ENCODE results near the gene IGLON5.

The IGLON5 gene

DNA sequence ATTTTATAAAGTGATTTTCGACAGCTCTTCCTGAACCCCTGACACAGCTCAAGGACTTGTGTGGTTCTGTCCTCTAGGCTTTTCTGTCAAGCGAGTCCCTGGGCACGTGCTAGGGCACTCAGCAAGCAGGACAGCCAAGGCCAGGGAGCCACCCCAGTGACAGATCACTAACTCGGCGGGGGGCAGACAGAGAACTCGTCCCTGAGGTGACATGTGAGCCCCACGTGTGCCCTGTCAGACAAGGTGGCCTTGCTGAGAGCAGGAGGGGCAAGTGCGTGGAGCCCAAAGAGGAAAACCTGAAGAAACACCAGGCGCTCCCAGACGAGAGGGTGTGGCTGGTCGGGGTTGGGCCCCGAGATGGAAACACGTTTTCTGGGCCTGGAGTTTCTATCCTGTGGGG is 49.8 kb downstream of the IGLON5 start:
- in situ Hi-C loops (cut with HindIII; ENCODE audit: low sequenced_read_pairs) = no loop called here

DNA sequence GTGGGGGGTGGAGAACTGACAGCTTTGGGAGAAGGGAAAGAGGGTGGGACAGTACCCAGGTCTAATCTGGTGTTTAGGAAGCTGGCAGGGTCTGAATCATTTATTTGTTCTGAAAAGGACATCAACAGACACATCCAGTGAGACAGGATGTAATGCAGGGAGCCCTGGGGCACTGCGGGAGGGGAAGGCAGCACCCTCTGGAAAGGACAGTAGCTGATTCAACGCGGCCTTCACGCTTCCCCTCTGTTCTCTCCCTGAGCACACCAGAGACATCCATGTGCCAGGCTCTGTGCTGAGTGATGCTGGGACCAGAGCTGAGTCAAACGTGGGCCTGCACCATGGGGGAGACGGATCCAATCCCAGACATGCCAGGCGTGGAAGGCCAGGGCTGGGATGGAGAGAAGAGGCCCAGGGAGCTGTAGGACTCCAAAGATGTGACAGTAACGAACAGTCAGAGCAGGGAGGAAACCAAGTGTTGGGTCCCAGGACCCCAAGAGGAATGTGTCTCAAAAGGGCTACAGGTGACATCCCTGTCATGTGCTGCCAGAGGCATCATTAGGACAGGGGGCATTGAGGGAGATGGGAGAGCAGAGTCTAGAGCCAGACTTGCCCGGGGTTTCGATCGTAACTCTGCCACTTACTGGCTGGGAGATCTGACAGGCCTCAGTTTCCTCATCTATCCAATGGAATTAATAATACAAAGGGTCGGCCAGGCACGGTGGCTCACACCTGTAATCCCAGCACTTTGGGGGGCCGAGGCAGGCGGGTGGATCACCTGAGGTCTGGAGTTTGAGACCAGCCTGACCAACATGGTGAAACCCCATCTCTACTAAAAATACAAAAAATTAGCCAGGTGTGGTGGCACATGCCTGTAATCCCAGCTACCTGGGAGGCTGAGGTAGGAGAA is 53.0 kb downstream of the IGLON5 start:
- in situ Hi-C loops (cut with HindIII; ENCODE audit: low sequenced_read_pairs) = no loop called here

DNA sequence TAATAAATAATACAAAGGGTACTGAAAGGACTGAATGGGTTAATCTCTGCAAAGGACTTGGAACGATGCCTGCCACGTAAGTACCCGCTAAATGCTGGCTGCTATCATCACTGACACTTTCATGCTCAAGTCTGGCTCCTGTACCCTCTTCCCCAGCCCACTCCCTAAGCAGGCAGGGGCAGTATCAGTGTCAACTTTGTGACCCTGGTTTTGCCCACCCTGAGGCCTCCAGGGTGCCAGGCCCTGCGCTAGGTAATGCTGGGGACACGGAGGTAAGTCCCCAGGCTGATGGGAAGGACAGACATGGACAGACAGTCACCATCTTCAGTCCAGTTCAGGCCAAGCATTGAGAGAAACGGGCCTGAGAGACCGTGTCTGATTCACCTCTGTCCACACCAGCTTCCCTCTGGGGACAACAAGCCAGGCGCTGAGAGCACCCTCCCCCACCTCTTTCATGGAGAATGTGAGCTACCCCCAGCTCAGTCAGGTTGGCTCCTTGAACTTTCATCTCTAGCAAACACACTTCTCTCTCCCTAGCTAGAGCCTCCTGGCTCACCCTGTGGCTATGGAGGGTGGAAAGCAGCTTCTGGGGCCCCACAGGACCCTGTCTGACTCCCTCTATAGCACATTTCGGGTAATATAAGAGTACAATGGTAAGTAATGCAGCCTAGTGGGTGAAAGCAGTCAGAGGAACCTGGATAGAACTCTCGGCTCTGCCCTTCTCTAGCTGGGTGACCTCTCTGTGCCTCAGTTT is 53.9 kb downstream of the IGLON5 start:
- in situ Hi-C loops (cut with HindIII; ENCODE audit: low sequenced_read_pairs) = no loop called here

DNA sequence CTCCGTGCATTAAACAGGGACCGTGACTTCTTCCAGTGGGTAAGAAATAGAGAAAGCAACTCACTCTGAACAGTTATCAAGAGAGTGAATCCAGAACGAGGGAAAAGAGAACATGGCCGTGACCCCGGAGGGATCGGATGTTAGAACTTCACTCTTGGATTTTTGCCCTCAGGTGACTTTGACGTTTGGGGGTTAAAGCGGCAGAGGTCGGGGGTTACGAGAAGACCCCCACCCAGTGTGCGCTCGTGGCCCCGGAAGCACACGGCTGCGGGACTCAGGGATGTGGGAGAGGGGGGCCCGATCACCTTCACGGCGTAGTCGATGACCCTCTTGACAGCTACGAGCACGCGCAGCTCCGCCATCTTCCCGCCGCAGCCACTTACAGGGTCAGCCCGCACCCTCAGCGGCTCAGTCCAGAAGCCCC is 54.5 kb downstream of the IGLON5 start, which contains the start of gene ETFB:
Gene ETFB, minus strand, starts transcription at position 424 of the 424 bp plus-strand sequence. Its CDS starts 62 bp downstream, at position 362.
- in situ Hi-C loops (cut with HindIII; ENCODE audit: low sequenced_read_pairs) = no loop called here

DNA sequence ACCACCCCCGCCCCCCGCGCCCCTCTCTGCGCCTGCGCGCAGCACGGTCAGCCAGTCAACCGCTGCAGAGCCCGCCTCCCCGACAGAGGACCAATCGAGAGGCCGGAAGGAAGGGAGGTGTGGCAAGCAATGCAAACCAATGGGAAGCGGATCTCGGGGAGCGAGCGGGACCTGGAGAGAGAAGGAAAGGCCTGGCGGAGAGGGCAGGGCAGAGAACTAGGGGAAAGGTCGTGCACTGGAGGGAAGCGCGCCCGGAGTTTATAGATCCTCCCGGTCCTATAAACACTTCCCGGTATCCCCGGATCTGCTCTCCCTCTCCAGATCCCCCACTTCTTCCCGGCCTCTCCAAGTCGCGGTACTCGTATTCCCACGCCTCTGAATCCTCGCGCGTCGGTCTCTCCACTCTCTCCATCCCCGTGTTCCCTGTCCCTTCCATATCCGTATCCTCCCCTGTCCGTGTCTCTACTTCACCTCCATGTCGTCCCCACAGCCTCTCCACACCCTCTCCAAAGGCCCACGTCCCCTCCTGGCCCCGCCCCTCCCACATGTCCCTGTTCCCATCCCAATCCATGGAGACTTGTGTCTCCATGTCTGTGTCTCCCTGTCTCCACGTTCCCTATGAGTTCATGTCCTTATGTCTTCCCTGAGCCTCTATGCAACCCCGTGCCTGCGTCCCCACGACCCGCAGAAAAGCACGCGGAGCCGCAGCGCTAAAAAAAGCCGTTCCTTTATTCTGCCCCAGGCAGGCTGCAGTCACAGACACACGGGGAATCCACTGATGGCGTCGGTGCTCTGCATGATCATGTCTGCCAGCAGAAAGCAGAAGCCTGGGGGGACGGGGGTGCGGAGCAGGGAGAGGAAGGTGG is 55.2 kb downstream of the IGLON5 start:
- in situ Hi-C loops (cut with HindIII; ENCODE audit: low sequenced_read_pairs) = no loop called here

DNA sequence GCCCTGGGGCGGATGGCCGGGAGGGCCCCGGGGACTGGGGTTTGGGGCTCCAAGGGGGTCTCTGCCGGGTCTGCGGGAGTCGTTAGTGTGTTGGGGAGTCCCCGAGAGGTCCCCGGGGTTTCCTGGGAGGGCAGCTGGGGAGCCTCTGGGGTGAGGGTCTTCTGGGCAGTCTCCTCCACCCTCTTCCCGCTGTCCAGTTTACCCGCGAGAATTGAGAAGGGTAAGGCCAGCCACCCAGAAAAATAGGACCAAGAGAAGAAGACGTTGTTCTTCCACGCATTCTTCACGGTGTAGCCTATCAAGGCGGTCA is 55.8 kb downstream of the IGLON5 start:
- in situ Hi-C loops (cut with HindIII; ENCODE audit: low sequenced_read_pairs) = no loop called here

DNA sequence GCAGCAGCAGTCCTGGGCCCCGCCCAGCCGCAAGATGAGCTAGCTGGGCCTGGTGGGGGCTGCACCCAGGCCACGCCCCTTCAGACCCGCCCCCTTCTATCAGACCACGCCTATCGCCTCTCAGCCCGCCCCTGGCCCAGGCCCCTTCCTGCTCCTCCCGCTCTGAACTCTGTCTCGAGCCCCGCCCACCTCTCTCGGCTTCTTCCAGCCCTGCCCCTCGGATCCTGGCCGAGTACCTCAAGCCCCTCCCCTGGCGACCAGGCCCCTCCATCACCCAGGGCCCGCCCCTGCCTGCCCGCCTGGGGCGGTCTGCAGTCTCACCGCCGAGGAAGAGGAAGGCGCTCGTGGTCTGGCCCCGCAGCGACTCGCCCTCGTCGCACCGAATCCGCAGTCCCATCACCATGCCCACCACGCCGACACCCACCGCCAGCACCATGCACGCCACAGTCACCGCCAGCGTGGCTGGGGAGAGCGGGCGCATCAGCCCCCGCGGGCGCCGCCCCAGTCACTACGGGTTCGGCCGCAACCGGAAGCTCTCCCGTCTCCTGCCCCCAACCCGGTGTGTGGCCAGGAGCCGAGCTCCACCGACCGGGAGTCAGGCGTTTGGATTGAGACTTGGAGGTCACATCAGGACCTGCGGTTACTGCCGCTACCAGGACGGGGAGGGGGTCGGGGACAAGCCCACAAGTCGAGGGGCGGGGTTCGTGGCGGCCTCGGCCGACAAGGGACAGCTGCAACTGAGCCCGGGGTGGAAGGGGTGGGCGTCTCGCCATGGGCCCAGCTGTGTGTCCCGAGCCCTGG is 56.3 kb downstream of the IGLON5 start:
- in situ Hi-C loops (cut with HindIII; ENCODE audit: low sequenced_read_pairs) = no loop called here

DNA sequence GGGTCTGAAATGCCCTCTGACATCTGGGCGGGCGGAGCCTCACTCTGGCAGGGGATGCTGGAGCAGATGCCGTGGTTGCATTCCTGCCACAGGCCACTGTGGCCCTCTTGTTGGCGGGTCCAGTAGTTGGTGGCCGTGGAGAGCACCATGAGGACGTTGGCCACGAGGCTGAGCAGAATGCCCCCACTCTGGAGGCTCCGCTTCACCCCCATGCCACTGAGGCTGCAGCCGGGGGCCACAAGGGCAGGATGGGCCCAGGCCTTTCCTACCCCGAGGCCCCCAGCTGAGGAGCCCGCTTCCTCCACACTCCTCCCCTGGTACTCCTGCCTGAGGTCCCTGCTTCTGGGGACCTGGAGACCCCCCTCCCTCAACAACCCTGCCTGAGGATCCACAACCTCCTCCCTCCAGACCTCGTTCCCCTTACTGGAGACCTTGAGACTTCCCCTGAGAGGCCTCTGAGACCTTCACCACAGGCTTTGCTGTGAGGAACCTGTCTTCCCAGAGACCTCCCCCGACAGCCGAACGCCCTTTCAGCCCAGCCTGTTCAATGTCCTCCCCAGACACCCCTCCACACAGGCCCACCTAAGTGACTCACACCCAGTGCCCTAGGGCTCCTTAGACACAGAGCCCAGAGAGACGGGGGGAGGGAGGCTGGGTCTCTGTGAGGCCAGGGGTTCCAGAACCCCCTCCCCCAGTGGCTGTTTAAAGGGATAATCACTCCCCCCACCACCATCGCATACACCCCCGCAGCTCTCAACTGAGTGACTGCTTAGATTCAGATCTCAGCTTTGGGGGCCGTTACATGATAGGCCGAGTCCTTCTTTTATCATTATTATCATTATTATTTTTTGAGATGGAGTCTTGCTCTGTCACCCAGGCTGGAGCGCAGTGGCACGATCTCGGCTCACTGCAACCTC is 57.2 kb downstream of the IGLON5 start, which contains the start of gene CLDND2:
Gene CLDND2, minus strand, starts transcription at position 638 of the 917 bp plus-strand sequence. Its CDS starts 426 bp downstream, at position 212.
- in situ Hi-C loops (cut with HindIII; ENCODE audit: low sequenced_read_pairs) = no loop called here

DNA sequence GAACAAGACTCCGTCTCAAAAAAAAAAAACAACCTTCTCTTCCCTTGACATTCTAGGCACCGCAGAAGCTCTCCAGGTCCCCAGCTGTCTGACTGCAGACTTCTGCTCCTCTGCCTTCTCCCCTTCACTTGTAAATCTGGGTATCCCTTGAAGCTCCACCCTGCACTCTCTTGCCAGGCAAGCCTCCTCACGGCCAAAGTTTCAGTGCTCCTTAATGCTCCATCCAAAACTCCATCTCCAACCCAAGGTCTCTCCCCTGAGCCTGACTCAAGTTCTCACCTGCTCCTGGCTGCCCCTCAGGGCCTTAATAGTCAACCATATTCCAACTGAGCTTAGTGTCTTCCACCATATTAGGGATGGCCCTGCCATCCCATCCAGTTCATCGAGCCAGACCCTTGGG is 58.8 kb downstream of the IGLON5 start:
- in situ Hi-C loops (cut with HindIII; ENCODE audit: low sequenced_read_pairs) = no loop called here

DNA sequence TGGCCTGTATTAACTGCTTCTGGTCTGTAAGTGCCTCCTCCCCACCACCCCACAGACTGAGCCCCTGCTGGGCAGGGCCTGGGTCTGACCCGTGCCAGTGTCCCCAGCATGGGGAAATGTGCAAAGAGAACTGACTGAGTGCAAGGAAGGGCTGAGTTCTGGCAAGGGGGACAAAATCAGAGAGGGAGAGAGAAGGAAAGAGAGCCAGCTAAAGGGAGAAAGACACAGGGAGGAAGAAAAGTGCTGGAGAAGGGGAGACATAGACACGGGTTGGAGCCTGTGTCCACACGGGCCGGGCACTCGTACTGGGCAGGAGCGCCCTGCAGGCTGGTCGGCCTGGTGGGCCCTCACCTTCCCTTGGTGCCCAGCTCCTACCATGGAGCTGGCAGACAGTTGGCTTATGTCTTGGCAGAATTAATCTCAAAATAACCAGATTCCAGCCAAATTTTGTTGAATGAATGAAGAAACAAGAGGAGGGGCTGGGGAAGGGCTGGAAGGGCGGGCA is 59.8 kb downstream of the IGLON5 start:
- in situ Hi-C loops (cut with HindIII; ENCODE audit: low sequenced_read_pairs) = no loop called here

DNA sequence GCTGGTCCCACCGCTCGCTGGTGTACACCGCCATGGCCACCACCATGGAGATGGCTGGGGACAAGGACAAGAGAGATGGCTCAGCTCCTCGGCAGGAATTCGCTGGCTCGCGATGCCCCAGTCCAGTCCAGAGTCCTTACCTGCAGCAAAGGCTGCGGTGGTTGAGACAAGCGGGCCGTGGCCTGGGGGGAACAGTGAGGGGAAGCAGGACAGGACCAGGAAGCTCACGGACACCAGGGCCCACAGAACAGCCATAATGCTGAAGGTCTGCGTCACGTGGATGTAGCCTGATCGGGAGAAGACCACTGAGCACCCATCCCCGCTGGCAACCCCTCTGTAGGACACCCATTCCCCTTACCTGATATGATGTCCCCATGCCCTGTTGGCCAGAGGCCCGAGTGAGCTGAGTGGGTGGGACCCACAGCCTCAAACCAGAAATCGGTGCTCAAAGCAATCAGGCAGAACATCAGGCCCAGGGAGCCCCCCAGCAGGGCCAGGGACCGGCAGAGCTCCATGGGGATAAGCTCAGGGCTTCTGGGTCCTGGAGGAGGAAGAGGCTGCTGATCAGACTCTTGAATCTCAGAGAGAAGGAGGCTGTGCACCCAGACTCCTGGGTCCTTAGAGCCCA is 60.7 kb downstream of the IGLON5 start:
- in situ Hi-C loops (cut with HindIII; ENCODE audit: low sequenced_read_pairs) = no loop called here

DNA sequence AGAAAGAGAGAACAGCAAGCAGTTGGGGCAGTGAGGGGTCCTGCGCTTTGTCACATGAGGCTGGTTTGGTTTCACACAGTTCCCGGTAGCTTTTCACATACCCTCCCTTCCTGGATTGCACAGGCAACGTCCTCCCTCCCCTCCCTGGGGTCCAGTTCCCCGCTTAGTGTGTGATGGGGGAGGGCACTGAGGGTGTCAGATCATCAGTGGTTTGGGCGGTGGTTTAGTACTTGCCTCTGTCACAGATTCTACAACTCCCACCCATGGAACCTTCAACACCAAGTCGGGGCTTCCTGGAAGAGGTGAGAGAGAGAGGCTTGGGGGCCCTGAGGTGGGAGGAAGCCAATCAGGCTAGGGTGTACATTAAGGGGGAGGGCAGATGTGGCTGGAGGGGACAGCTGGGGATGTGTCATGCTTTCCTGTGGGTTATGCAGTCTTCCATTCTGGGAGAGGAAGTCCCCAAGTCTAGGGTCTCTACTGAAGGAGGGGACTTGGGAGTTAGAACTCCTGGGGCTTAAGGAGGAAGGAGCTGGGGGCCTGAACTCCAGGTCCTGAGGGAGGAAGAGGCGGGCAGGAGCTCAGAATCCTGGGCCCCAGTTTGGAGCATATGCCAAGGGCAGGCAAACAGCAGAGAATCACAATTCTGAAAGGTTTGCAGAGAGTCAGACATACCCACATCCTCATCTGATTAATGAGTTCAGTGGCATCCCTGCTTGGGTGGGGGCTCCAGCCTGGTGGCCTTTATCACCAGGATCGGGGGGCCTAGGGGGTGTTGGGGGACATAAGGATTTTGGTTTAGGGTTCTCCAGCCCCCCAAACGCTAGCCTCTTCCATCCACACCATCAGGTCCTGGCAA is 61.4 kb downstream of the IGLON5 start, which contains the start of gene NKG7:
Gene NKG7, minus strand, starts transcription at position 6 of the 856 bp plus-strand sequence. CDS start 119 bp downstream, outside the sequence.
- in situ Hi-C loops (cut with HindIII; ENCODE audit: low sequenced_read_pairs) = no loop called here

DNA sequence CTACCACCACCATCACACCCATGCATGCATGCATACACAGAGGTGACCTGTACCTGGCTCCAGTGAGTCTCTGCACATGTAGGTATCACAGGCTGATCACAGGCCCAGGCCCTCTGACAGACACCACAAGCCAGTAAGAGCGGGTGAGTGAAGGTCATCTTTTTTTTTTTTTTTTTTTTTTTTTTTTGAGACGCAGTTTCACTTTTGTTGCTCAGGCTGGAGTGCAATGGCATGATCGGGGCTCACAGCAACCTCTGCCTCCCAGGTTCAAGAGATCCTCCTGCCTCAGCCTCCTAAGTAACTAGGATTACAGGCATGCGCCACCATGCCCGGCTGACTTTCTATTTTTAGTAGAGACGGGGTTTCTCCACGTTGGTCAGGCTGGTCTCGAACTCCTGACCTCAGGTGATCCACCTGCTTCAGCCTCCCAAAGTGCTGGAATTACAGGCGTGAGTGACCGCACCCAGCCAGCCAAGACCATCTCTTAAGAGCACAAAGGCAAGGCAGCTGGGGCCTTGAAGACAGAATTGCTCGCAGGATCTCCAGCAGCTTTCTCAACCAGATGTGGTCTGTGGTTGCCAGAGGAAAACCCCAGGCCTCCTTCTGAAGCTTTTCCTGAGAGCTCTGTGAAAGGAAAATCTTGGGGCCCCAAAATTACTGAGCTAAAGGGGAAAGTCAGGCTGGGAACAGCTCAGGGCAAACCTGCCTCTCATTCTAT is 64.2 kb downstream of the IGLON5 start:
- in situ Hi-C loops (cut with HindIII; ENCODE audit: low sequenced_read_pairs) = no loop called here

DNA sequence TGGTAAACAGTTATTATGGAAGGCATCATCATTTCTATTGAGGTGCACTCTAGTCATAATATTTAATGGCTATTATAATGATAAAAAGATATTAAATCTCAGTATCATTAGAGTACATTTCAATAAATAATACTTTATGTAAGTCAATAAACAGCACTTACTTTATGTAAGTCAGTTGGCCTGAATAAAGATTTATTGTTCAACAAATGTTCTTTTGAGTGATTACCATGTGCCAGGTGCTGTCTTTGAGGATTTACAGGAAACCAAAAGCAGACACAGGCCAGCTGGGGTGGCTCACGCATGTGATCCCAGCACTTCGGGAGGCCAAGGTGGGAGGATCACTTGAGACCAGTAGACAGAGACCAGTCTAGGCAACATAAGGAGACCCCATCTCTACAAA is 66.0 kb downstream of the IGLON5 start:
- in situ Hi-C loops (cut with HindIII; ENCODE audit: low sequenced_read_pairs) = no loop called here

DNA sequence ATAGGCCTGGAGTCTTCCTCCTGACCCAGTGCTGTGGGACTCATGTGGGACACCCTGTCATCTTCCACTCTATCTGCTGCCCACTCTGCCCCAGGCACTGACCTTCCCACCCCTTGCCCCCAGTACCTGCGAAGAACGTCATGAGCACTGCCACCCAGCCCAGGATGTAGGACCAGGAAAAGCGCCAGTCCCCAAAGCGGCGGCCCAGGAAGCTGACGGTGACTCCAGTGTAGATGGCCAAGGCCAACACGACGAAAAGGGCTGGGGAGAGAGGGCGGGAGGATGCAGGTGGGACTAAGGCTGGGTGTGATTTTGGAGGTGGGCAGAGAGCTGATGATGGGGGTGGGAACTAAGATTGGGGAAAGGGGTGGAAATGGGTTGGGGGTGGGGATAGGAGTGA is 68.9 kb downstream of the IGLON5 start:
- in situ Hi-C loops (cut with HindIII; ENCODE audit: low sequenced_read_pairs) = no loop called here
